OCI-LY1 (cell line): Measurements from ENCODE around the gene SMIM34.
"Not testable (repeated sequence)": the region's sequence is repeated elsewhere in the genome, so short reads cannot be mapped to it uniquely, and the experiment has no call there.

Experiments used
- CTCF ChIP-seq: fragments of 200-600 bp; sonication (generic), shearing (Covaris generic); IDR thresholded peaks from 2 replicates; pipeline ENCODE4 v1.5.1; 2017; ENCODE audit warnings: mild to moderate bottlenecking, antibody characterized with exemption, low read length, moderate library complexity, mixed read lengths
- EZH2 ChIP-seq: fragments of 200-600 bp; sonication (generic), shearing (Covaris generic); IDR thresholded peaks from 2 replicates; pipeline ENCODE4 v1.8.0; 2017; ENCODE audit warnings: borderline replicate concordance, mixed run types, mild to moderate bottlenecking, antibody characterized with exemption, low read length, moderate library complexity, mixed read lengths

- TF ChIP-seq CTCF, EZH2: not testable (repeated sequence)
Measured at GRCh38 chr21:34383724-34384415, 39.9 kb downstream of the SMIM34 start.
